ENCODE results near the gene SRSF6. TPM values are rescaled to one million over a fixed set of nuclear protein-coding genes. Genes with fewer than 3 reads are reported as not detected.

SRSF6 gene
- 69.0 and 80.3 TPM in 2 replicates for total RNA-seq

GRCh38 chr20:43457640-43458421 lies at the start of gene SRSF6:
TSS of gene SRSF6 (plus strand) at chr20:43457896. CDS start at chr20:43458034, 138 bp downstream.

DNA sequence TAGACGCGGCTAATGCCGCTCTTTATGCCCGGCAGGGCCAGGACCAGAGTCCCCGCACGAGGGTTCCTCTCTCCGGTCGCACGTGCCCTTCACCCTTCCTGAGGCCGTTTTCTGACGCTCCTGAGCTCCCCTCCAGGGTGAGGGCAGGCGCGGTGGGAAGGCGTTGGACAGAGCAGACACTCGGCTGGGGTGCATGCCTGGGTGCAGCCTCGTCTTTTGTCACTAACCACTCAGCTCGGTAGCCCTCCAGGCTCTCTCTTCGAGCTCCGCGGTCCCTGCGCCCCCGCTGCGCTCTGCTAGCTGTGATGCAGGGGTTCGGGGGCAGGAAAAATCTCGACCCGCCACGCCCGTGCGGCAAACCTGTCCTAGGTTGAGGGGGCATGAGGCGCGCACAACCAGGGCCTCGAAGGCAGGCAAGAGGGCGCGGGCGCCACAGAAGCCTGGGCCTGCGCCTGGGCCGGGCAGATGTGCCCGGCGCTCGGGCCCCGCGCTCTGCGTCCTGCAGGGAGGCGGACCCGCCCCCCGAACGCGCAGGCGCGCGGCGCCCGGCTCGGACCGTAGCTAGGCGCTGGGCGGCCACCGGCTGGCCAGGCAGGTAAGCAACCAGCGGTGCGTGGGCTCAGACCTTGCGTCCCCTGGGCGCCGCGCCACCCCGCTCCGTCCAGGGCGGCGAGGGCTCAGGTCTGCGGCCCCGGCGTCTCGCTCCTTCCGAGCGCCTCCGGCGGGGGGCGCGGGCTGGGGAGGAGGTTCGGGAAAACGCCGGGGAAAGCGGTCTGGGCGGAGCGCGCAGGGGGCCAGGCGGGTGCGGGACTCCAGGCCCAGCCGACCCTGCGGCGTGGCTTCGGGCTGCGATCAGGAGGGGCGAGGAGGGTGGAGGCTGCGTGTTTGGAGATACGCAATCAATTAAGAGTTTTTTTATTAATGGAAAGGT lies 49.7 kb downstream of the SRSF6 start, which contains the start of gene L3MBTL1:
TSS of gene L3MBTL1 (plus strand) at position 548 of the 931 bp plus-strand sequence. CDS start 5,807 bp downstream, outside the sequence.

Small RNA genes within 50 kb of the gene (small RNA-seq; reads per million reads assigned to genes)
- gene RF00019 (not detected), gene RNU6-1251P (0.70 reads per million, percentile 4 among the genes with 10 or more reads in this experiment)

Other genes starting within 250 kb of the SRSF6 start
- 6.9 and 7.5 TPM in 2 replicates for gene L3MBTL1, start 49.8 kb downstream of the SRSF6 start, total RNA-seq
- gene SGK2, start 101.1 kb downstream of the SRSF6 start, total RNA-seq, result 0.14 and 0.53 TPM in 2 replicates
- 34.4 and 35.3 TPM in 2 replicates for gene IFT52, start 133.0 kb downstream of the SRSF6 start, total RNA-seq
- gene MYBL2, start 209.2 kb downstream of the SRSF6 start, total RNA-seq, result 51.2 and 67.0 TPM in 2 replicates